Peyer's patch (tissue), 4 donors: ENCODE results near the gene ZNF219. TPM values are rescaled to one million over a fixed set of nuclear protein-coding genes. Genes with fewer than 3 reads are reported as not detected.

Experiments used
- DNase-seq, 3 donors: peaks; one replicate each; pipeline ENCODE4 v3.0.0-alpha.2; 2017 to 2019
- H3K27ac ChIP-seq, 4 donors: fragments of 200-600 bp; sonication (generic); one replicate each; pipeline ENCODE4 v1.5.1; 2016 to 2019
- H3K27me3 ChIP-seq, 2 donors: fragments of 200-600 bp; sonication (generic); one replicate each; pipeline ENCODE4 v1.5.1; 2019
- H3K36me3 ChIP-seq, 3 donors: fragments of 200-600 bp; sonication (generic); one replicate each; pipeline ENCODE4 v1.5.1; 2016 to 2019
- H3K4me1 ChIP-seq, 4 donors: fragments of 200-600 bp; sonication (generic); one replicate each; pipeline ENCODE4 v1.5.1; 2016 to 2019
- H3K4me3 ChIP-seq, 4 donors: fragments of 200-600 bp; sonication (generic); 1 replicate in 3 of 4; 2 replicates in 1 of 4; pipeline ENCODE4 v1.5.1; 2016 to 2019; ENCODE audit warnings: mild to moderate bottlenecking in 1 of 4
- H3K9me3 ChIP-seq, 4 donors: fragments of 200-600 bp; sonication (generic); one replicate each; pipeline ENCODE4 v1.5.1; 2016 to 2019; ENCODE audit warnings: mild to moderate bottlenecking in 1 of 4
- POLR2A ChIP-seq, 2 donors: fragments of 450-650 bp; IDR thresholded peaks; one replicate each; pipeline ENCODE4 v1.5.1; 2017; ENCODE audit warnings: antibody characterized with exemption in 2 of 2, mild to moderate bottlenecking in 2 of 2, moderate library complexity in 2 of 2
- total RNA-seq, 4 donors: library from RNA; depleted of rRNA; stranded (reverse); fragments of >200 nt; gene quantifications; one replicate each; pipeline ENCODE4 v1.1.0, GENCODE V29; 2016
- TF ChIP-seq, protein P1 (sequence below), 6 experiments: fragments of 450-650 bp in 4 of 6; fragments of 200-600 bp in 2 of 6; sonication (generic) in 1 of 6; IDR thresholded peaks; one replicate each; pipeline ENCODE4 v1.5.1; 2017 to 2019; ENCODE audit warnings: antibody characterized with exemption in 6 of 6, mild to moderate bottlenecking in 3 of 6, moderate library complexity in 1 of 6

Gene ZNF219
- total RNA-seq, 4 donors from 2014 or later, result 41.3 to 68.8 (median 63.2) TPM

DNA sequence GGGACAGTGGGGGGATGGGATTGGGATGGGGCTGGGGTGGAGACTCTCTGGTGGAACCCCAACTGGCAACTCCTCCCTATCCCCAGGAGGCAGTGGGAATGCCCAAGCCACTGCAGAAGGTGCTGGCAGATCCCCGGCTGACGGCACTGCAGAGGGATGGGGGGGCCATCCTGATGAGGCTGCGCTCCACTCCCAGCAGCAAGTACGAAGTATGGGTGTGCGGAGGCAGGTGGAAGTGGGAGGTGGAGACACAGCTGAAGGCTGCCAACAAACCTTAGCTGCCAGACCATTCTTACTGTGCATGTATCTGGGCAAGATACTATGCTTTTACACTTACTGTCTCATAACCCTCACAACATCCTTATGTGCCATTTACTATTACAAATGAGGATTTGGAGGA is 20.2 kb downstream of the ZNF219 start:
- Histone ChIP-seq H3K4me1 (no peaks in the 10 kb centered on the region), H3K27ac (no peak overlapping the region), H3K9me3 (no peaks in the 10 kb centered on the region), H3K36me3 (peaks cover 0 to 76% (median 0%) of the 10 kb centered on the region in 3 donors), H3K4me3 (no peak overlapping the region), H3K27me3 (no peaks in the 10 kb centered on the region)
- no peak for TF ChIP-seq POLR2A (IDR thresholded peaks at IDR 0.05)
- TF ChIP-seq, protein P1, sequence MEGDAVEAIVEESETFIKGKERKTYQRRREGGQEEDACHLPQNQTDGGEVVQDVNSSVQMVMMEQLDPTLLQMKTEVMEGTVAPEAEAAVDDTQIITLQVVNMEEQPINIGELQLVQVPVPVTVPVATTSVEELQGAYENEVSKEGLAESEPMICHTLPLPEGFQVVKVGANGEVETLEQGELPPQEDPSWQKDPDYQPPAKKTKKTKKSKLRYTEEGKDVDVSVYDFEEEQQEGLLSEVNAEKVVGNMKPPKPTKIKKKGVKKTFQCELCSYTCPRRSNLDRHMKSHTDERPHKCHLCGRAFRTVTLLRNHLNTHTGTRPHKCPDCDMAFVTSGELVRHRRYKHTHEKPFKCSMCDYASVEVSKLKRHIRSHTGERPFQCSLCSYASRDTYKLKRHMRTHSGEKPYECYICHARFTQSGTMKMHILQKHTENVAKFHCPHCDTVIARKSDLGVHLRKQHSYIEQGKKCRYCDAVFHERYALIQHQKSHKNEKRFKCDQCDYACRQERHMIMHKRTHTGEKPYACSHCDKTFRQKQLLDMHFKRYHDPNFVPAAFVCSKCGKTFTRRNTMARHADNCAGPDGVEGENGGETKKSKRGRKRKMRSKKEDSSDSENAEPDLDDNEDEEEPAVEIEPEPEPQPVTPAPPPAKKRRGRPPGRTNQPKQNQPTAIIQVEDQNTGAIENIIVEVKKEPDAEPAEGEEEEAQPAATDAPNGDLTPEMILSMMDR (IDR thresholded peaks at IDR 0.05), result no peak
- no peak for DNase-seq

DNA sequence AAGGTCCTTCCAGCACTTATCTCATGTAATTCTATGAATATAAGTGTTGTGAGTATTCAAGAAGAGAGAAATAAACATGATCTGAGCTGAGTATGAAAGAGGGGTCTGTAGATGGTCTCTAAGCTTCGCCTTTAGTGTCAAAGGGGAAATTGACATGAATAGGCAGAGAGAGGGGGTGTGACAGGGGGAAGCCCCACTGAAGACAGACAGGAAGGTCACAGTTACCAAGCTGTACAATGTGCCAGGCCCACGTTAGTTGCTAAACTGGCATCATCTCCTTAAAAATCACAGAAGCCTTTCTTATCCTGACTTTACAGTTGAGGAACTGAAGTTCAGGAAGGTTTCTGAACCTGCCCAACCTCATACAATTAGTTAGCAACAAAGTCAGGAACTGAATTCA is 20.8 kb downstream of the ZNF219 start:
- TF ChIP-seq, protein P1 (IDR thresholded peaks at IDR 0.05), result no peak
- TF ChIP-seq POLR2A (IDR thresholded peaks at IDR 0.05), result no peak
- Histone ChIP-seq H3K36me3 (peaks cover 0 to 71% (median 0%) of the 10 kb centered on the region in 3 donors), H3K27me3 (no peaks in the 10 kb centered on the region), H3K4me3 (no peak overlapping the region), H3K4me1 (peaks cover 0 to 2% (median 0%) of the 10 kb centered on the region in 4 donors), H3K9me3 (no peaks in the 10 kb centered on the region), H3K27ac (no peak overlapping the region)
- no peak for DNase-seq

DNA sequence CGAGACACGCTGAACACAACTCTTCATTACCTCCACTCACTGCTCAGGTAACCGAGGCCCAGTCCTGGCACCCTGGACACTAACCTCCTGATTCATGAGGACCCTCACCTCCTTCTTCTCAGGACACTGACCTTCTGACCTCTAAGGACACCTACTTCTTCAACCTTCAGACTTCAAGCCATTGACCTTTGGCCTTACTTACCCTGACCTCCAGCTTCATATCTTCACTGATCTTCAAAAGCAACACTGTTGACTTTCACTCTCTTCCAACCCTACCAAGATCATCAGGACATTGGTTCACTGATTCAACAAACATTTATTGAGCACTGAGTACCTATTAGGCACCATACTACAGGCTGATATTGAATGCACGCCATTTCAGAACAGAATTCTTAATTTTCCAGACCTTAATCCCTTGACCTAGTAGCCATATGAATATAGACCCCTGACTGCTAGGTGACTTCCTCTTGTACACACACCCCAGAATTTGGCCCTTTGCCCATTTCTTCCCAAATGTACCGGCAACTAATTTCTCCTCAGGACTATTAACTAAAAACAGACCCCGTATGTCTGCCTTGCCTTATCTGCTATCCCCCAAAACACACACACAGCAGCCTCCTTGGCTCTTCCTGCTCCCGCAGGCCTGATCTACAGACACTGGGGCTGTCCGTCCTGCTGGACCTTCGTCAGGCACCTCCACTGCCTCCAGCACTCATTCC is 22.6 kb downstream of the ZNF219 start:
- TF ChIP-seq, protein P1 (IDR thresholded peaks at IDR 0.05), result no peak
- no peak for TF ChIP-seq POLR2A (IDR thresholded peaks at IDR 0.05)
- no peaks in the 10 kb centered on the region for H3K9me3 ChIP-seq
- H3K27me3 ChIP-seq, result no peaks in the 10 kb centered on the region
- no peak overlapping the region for H3K4me3 ChIP-seq
- peaks cover 0 to 20% (median 8%) of the 10 kb centered on the region in 4 donors for H3K4me1 ChIP-seq
- peaks cover 0 to 56% (median 0%) of the 10 kb centered on the region in 3 donors for H3K36me3 ChIP-seq
- DNase-seq, result no peak
- H3K27ac ChIP-seq, result no peak overlapping the region

DNA sequence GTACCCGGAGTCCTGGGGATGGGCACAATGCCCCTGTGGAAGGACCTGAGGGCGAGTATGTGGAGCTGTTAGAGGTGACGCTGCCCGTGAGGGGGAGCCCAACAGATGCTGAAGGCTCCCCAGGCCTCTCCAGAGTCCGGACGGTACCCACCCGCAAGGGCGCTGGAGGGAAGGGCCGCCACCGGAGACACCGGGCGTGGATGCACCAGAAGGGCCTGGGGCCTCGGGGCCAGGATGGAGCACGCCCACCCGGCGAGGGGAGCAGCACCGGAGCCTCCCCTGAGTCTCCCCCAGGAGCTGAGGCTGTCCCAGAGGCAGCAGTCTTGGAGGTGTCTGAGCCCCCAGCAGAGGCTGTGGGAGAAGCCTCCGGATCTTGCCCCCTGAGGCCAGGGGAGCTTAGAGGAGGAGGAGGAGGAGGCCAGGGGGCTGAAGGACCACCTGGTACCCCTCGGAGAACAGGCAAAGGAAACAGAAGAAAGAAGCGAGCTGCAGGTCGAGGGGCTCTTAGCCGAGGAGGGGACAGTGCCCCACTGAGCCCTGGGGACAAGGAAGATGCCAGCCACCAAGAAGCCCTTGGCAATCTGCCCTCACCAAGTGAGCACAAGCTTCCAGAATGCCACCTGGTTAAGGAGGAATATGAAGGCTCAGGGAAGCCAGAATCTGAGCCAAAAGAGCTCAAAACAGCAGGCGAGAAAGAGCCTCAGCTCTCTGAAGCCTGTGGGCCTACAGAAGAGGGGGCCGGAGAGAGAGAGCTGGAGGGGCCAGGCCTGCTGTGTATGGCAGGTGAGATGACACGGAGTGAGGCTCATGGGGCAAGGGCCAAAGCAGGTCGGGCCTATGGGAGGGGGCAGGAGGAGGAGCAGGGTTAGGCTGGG is 23.8 kb downstream of the ZNF219 start:
- no peaks in the 10 kb centered on the region for H3K27me3 ChIP-seq
- H3K27ac ChIP-seq, result no peak overlapping the region
- TF ChIP-seq, protein P1 (IDR thresholded peaks at IDR 0.05), result no peak
- no peak for TF ChIP-seq POLR2A (IDR thresholded peaks at IDR 0.05)
- peaks cover 0 to 43% (median 0%) of the 10 kb centered on the region in 3 donors for H3K36me3 ChIP-seq
- peaks cover 0 to 25% (median 15%) of the 10 kb centered on the region in 4 donors for H3K4me1 ChIP-seq
- no peak overlapping the region for H3K4me3 ChIP-seq
- no peak for DNase-seq
- H3K9me3 ChIP-seq, result no peaks in the 10 kb centered on the region

DNA sequence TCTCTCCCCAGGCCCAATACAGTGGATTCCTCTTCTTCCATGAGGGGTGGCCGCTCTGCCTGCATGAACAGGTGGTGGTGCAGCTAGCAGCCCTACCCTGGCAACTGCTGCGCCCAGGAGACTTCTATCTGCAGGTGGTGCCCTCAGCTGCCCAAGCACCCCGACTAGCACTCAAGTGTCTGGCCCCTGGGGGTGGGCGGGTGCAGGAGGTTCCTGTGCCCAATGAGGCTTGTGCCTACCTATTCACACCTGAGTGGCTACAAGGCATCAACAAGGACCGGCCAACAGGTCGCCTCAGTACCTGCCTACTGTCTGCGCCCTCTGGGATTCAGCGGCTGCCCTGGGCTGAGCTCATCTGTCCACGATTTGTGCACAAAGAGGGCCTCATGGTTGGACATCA is 24.5 kb downstream of the ZNF219 start:
- Histone ChIP-seq H3K4me1 (peaks cover 0 to 32% (median 22%) of the 10 kb centered on the region in 4 donors), H3K36me3 (peaks cover 0 to 36% (median 0%) of the 10 kb centered on the region in 3 donors), H3K4me3 (no peak overlapping the region), H3K27me3 (no peaks in the 10 kb centered on the region), H3K27ac (no peak overlapping the region), H3K9me3 (no peaks in the 10 kb centered on the region)
- DNase-seq, result no peak
- TF ChIP-seq, protein P1 (IDR thresholded peaks at IDR 0.05), result no peak
- no peak for TF ChIP-seq POLR2A (IDR thresholded peaks at IDR 0.05)
